Stimulated activated CD4-positive, alpha-beta T cell treated with anti-CD3 and anti-CD28 coated beads, Interleukin-4, amount 100 ng/mL, for 48 hours (primary cell): ENCODE results near the gene CELF4.

Experiments used
- DNase-seq, 2 donors: peaks; one replicate each; pipeline ENCODE4 v3.0.0-alpha.2; 2020; ENCODE audit warnings: low read depth in 2 of 2

The CELF4 gene

DNA sequence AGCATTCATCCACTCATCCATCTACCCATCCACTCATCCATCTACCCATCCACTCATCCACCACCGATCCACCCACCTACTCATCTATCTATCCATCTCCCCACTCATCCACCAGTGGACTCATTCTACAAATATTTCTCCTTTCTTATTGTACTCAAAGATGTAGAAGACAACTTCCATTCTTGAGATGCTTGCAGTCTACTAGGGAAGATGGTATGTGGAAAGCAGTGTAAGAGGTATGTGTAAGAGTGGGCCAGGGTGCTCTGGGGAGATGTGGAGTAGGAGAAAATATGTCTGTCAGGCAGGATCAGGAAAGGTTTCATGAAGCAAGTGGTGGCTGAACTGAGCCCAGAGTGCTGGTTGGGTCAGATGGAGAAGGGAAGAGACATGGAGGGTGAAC, 150.8 kb downstream of the CELF4 start:
- DNase-seq = no peak

DNA sequence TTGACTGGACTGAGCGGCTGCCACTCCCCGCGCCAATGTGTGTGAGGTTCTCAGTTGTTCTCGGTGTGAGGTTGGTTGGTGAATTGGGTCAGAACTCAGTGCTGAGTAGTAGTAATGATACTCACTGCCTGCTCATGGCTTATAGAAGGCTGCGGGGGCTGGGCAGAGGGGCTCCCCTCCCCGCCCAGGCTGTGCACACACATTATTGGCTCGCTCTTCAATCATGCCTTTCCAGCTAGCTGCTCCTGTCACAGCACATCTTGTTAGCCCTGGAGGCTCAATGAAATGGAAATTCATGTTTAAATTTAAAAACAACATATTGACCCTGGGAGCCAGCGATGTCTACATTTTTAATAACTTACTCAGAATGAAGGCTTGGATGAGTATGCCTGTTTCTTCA, 152.8 kb downstream of the CELF4 start:
- DNase-seq = no peak

DNA sequence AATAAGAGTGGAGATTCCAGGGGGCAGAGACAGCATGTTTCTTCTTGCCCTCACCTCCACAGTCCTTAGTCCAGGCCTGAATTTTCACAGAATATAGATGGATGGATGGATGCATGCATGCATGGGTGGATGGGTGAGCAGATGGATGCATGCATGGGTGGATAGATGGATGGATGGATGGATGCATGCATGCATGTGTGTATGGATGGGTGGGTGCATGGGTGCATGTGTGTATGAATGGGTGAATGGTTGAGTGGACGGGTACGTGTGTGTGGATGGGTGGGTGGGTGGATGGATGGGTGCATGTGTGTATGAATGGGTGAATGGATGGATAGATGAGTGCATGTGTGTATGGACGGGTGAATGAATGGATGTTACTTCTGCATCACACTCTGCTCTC, 153.3 kb downstream of the CELF4 start:
- DNase-seq = no peak

DNA sequence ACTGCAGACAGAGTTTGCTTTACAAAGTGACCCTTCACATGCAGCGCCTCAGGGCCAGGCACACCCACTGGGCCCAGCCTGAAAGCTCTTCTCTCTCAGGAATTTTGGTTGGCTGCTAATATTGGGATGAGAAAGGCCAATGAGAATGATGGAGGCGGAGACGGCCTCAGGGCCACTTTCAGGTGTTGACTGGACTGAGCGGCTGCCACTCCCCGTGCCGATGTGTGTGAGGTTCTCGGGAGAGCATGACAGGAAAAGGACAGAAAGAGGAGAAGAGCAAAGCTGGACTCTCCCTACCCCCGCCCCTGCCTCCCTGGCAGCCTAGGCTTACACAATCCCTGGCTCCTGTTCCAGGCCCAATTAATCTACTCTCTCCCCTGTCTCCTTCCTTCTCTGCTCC, 155.7 kb downstream of the CELF4 start:
- DNase-seq = no peak

DNA sequence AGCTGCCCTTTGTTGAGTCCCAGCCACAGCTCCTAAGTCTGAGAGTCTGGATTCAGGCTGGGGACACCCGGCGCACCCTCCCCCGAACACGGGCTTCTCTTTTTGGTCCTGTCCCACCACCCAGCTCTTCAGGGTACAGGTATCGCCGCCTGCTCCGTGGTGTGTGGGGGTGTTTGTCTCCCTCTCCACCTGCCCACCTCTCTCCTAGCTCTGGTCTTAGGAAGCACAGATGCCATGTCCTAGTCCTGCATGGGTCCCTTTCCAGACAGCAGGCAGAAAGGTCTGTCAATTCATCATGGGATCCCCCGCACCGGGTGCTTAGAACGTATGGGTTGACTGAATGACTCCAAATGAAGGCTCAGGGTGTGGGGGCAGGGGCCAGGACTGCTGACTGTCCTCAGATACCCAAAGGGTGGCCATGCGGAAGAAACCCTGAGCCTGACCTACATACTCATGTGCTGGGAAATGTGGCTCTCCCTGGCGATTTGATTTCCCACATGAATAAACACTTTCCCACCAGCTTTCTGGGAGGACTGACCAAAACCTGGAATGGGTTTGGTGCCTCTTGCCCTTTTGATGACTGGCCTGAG, 156.8 kb downstream of the CELF4 start:
- DNase-seq = no peak

DNA sequence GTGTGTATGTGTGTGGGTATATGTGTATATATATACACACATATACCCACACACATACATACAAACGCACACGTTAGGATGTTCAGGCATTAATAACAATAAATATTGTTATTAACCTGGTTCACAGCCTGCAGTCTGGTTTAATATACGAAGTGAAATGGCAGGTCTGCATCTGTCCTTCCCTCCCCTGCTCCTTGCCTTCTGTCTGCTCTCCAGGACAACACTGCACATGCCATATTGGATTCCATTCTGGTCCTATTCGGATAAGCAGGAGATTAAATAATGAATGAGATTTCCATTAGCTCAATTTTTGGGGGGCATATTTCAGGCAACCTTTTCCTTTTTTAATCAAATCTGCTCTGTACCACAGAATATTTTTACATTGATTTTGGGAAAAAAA, 158.0 kb downstream of the CELF4 start:
- DNase-seq = no peak

DNA sequence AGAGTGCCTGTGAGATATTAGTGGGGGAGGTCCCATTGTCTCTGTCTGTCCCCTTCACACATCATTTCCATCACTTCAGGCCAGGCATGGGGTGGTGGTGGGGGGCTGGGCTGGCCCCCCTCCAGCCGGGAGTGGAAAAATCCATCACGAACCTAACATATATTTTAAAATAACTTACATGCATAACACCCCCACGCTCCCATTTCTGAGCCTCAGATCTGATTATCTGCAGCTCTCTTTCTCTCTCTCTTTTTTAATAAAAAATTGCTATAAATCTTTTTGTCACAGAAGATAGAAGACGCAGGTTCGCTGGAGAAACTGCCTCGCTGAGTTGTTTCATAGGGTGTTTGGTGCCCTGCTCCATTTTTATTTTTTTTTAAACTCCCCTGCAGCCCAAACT, 159.8 kb downstream of the CELF4 start:
- no peak for DNase-seq

DNA sequence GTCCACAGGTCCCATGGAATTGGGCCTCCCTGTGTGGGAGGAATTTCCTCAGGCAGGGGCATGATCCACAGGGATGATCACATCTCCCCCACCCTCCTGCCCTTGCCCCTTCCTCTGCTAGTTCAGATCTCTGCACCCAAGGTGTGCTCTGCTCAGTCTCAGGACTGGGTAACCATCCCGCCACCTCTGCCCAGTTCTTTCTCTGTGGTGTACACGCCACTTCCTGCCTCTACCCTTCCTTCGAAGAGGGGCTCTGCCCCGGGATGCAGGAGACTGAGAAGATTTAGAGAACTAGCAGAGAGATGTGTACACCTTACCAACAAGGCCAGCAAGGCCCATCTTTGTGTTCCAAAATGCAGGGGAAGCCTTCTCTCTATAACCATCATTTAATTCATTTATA, 160.4 kb downstream of the CELF4 start:
- no peak for DNase-seq

DNA sequence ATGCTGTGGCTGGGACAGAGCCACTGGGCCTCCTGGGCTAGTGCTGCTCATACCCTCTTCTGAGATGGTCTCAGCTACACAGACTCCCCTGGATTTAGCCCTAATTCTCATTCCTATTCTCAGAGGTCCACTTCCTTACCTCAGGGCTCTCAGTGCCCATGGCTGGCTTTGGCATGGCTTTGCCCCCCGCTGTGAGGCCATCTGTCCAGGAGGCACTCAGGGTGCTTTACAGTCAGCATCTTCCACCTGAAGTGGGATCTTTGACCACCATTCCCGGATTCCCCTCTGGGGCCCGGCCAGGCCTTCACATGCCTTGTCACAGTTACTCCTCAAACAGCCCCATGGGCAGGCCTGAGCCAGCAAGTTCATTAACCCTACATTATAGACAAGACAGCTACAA, 161.8 kb downstream of the CELF4 start:
- DNase-seq = no peak

DNA sequence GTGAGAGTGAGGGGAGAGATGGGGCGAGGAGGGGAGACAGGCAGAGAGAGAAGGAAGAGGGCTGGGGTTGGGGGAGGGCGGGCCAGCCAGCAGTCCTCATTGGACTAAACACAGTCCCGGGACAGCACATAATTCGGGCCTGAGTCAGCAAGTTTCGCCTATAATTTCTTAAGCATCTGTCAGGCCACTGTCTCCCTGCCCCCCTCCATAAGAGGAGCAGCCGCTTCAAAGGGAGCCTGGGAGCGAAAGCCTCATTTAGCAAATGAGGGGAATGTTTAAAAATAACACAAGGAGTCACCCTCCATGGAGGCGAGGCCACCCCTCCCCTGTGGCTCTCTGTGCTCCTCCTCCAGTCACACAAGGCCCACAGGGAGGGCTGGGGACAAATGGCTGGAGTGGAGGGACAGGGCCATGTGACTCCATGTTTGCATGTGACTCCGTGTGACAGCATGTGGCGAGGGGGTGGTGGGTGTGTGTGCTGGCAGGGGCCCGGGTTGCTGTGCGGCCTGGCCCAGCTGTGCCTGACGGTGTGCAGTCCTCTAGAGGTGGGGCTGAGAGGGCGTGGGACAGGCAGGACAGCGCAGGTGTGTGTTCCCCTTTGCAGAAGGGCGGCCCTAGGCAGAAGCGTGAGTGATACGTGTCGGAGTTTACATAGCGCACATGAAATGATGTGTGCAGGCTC, 162.4 kb downstream of the CELF4 start:
- DNase-seq = no peak

DNA sequence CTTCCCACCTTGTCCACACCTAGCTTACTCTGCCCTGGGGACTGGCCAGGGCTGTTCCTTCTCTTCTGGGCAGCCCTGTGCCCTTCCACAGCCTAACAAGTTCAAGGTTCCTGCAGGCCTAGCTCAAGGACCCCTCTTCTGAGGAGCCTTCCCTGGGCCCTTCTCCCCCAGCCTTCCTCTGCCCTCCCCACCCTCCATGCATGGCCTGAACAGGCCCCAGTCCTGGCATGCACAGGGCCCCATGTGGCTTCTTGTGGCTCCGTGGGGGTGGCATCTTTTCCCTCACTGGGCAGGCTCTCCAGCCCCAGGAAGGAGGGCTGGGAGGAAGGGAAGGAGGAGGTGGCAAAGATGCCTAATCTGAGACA, 162.9 kb downstream of the CELF4 start:
- DNase-seq = no peak

DNA sequence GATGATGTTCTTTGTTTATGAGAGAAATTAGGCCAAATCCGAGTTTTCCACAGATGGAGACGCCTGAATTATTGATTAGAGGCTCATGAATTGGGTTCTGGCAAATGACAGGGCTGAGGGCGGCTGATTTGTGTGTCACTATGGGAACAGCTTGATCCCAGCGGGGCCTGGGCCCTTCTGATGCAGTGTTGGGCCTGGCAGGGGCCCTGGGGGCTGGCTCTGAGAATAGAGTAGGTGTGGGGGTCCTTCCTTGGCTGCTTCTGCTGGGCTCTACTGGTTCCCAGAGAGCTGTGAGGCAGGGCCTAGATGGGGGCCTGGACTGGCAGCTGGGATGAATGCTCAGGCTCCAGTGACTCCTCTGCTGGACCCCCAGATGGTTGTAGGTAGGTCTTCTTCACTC, 164.8 kb downstream of the CELF4 start:
- DNase-seq = no peak

DNA sequence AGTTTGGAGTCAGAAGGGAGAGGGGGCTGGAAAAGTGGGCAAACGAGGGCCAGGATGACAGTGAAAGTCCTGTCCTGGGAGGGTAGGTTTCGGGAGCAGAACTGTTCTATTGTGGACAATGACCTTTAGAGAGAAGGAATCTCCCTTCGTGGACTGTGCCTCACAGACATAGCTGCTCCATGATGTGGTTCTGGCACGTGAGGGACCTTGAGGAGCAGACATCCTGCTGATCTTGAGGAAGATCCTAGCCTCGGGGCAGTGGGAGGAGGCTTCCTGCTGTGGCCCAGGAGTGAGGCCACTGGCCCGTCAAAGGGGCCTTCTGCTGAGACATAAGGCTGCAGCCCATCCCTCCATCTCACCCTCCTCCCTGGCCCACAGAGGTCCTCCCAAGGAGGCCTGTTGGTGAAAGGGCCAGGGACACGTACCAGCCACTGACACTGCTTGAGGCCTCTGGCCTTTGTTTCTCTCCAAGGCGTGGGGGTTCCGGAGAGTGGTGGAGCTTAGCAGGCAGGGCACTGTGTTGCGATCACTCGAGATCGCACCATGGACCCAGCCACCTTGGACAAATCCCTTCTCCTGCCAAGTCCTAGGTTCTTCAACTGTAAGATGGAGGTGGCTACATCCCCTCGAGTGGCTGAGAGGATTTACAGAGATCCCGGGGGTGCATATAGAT, 167.2 kb downstream of the CELF4 start:
- DNase-seq = no peak

DNA sequence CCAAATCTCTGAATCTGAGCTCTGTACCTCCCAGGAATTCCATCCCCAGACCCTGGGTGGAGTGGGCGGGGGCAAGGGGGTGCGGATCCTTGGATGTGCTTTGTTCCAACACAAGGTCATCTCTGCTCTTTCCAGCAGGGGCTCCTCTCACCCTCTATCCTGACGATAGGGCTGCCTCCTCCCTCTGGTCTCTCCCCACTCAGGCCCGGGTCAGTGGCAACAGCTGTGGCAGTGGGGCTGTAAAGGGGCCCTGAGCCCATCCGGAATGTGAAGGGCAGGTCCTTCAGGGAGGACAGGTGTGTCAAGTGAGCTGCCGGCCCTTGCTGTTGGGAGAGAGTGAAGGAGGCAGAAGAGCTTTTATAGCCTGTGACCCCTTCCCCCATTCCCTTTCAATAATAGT, 167.8 kb downstream of the CELF4 start:
- DNase-seq = no peak

DNA sequence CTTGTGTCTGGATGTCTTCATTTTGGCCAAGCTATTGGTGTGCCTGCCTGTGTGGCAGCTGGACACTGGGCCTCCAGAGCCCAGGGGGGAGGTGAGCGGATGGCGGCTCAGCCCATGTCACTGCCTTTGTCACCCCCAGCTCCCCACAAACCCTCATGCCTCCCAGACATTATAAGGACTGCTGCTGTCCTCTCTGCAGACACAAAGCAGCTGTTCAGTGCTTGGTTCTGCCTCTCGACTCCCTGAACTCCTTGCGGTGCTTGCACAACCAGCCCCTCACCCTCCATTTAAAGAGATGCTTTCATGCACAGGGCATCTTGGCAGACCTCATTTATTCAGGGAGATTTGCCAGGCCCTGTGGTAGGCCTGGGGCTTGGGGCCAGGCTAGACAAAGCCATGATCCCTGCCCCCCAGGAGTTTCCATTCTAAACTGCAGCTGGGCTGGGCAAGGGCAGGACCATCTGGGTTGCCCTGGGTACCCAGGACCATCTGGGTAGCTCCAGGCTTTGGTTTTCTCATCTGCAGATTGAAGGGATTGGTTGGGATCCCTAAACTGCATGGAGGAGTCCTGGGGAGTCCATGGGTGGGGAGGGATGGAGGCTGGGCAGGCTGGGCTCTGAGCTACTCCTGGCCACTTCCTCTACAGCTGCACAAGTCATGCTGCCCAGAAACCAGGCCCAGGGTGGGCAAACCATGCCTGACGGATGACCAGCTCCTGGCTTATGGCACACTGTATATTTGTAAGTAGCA, 168.5 kb downstream of the CELF4 start:
- DNase-seq = no peak

DNA sequence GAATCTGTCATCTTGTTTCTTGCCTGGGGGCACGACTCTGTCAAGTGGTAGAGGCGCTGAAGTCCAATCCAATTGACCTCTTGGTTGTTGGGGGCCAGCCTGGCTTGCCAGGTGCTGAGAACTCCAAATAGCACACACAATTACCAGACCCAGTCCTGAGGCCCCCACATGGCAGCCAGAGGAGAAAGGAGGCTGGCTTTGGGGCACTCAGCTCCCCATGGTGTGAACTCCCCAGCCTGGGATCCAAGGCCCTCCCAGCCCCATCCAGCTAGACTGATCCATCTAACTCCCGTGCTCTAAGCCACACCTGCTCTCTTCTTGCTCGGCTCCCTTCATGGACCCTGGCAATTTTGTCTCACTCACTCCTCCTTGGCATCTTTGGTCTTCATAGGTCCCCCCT, 170.0 kb downstream of the CELF4 start:
- DNase-seq = no peak

DNA sequence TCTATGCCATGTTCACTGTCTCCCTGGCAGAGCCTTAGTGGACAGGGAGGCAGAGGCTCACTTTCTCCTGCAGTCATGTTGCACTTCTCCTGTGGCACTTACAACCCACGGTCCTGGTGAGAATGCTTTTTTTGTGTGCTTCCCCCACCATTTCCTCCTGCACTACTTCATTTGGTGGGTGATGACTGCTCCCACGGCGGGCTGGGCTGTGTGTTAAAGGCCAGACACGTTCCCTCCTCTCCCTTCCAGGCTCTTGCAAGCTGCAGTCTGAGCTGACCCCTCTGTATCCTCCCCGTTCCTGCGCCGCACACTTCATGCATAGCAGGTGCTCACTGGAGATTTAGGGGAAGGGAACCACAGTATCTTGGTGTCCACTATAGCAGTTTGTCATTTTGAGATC, 170.5 kb downstream of the CELF4 start:
- DNase-seq = no peak

DNA sequence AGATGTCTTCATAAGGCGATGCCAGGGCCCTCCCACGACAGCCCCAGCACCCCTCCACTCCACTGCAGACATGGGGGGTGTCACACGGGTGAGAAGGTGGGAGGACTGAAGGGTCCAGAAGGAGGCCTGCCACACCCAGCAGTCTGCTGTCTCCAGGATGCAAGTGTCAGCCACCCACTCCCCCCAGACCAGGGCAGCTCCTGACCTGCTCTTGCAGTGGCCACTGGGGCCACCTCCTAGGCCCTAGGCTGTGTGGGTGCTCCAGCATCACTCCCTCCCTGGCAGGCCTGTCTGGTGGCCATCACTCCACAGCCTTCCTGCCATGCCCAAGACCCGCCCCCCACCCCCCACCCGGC, 171.0 kb downstream of the CELF4 start:
- DNase-seq = no peak

DNA sequence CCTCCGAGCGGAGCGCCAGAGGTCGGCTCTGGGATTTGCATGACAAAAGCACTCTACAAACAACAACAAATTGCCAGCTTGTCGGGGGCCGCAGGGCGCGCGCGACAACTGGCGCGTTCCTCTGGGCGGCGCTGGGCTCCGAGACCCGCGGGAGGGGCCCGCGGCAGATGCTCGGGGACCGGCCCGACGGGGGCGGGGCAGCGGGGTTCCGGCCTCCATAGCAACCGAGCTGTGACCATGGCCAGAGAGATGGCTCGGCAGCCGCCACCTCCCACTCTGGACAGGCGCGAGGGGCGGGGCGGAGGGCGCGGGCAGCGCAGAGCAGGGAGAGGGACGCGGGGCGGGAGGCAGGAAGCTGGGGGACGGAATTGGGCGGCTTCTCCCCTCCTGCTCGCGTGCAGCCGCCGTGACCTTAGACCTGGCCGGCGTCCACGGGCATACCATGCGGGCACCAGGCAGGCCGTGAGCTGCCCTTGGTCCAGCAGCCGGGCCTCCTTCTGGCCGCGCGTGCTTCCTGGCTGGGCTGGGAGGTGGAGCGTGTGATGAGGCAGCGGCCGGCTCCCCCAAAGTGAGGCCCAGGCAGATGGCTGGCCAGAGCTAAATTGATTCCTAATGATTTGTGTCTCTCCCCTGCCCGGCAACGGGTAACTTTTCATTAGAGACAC, 171.5 kb downstream of the CELF4 start:
- no peak for DNase-seq

DNA sequence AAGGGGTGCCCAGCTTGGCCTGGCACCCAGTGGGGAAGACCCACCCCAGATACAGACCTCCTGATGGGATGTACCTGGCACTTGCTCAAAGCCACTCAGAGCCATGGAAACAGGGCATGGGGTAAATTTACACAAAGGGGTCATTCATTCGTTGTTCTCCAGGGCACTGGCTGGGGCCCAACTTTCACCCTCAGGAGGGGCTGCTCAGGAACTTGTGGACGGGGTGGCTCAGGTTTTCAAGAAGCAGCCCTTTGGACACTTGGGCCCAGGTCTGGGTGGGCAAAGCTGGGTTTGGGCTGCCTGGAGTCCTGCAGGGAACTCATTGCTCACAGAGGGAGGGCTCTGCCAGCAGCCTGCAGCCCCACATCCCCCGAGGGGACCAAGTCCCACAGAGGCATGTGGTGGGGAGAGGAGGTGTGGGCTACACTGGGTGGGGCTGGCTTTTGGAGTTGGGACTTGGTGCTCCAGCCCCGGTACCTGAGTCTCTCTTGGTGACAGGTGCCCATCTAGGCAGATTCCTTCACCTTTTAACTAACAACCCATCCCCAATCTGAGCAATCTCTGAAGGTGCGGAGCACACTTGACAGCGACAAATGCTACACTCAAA, 172.3 kb downstream of the CELF4 start:
- no peak for DNase-seq

DNA sequence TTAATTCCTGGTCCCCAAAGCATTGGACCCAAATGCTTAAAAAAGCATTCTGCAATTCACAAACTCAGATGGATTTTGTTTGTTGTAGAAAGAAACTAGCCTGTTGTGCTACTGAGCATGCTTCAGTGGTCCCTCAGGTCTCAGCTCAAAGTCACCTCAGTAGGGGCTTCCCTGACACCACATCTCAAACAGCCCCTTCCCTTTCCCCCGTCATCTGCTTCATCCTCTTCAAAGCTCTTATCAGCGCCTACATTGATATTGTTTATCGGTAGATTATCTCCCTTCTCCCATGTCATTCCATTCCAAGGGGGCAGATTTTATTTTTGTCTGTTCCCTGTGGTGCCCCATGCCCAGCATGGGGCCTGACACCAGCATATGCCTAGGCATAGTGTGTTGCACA, 172.9 kb downstream of the CELF4 start:
- DNase-seq = no peak
